AG10803 (cell line): ENCODE results near the gene CPT1A.
A peak's percentile ranks its signal among the peaks of the same experiment; 100 is the strongest.
"Not testable (repeated sequence)": the region's sequence is repeated elsewhere in the genome, so short reads cannot be mapped to it uniquely, and the experiment has no call there.

ENCODE experiments used
- DNase-seq: peaks from one replicate; pipeline ENCODE4 v3.0.0; 2010; ENCODE audit warnings: low read depth
- H3K4me3 ChIP-seq: 2 replicates; pipeline ENCODE4 v1.5.1; 2011; ENCODE audit warnings: mild to moderate bottlenecking, low read length, control low read depth
- CTCF ChIP-seq: conservative IDR thresholded peaks from 2 replicates; pipeline ENCODE4 v1.5.1; 2011; ENCODE audit warnings: mild to moderate bottlenecking, low read length, control low read depth, inconsistent platforms

The CPT1A gene

GRCh38 chr11:68863553-68864265 is 22.0 kb upstream of the CPT1A start:
- no peak for DNase-seq
- TF ChIP-seq CTCF = no peak
- no peak overlapping the region for H3K4me3 ChIP-seq

- no peak for TF ChIP-seq CTCF
- no peak overlapping the region for H3K4me3 ChIP-seq
- no peak for DNase-seq
These were observed 20.7 kb upstream of the CPT1A start for GRCh38 chr11:68862421-68862820.

- peak; percentile 21 for DNase-seq
- no peak overlapping the region for H3K4me3 ChIP-seq
- TF ChIP-seq CTCF = no peak
These were observed 17.4 kb upstream of the CPT1A start for GRCh38 chr11:68859123-68859522.

GRCh38 chr11:68857037-68857586 is 15.4 kb upstream of the CPT1A start:
- no peak for DNase-seq
- no peak for TF ChIP-seq CTCF
- H3K4me3 ChIP-seq = no peak overlapping the region

GRCh38 chr11:68856425-68857030 is 14.8 kb upstream of the CPT1A start:
- not testable (repeated sequence) for H3K4me3 ChIP-seq, DNase-seq

GRCh38 chr11:68855205-68855981 is 13.7 kb upstream of the CPT1A start:
- DNase-seq = peak; percentile 55
- TF ChIP-seq CTCF = peak; percentile 39; the same call in 1 of the 2 replicates
- peak overlapping the region; percentile 59 for H3K4me3 ChIP-seq

- no peak for DNase-seq
- H3K4me3 ChIP-seq = no peak overlapping the region
- no peak for TF ChIP-seq CTCF
These were observed 12.7 kb upstream of the CPT1A start for GRCh38 chr11:68854273-68854958.
